Measurements from ENCODE around the gene NXPE3. TPM values are rescaled to one million over a fixed set of nuclear protein-coding genes. Genes with fewer than 3 reads are reported as not detected.

NXPE3 gene
- total RNA-seq, 4 donors from 2014 or later: 1.4 to 62.7 (median 3.2) TPM

DNA sequence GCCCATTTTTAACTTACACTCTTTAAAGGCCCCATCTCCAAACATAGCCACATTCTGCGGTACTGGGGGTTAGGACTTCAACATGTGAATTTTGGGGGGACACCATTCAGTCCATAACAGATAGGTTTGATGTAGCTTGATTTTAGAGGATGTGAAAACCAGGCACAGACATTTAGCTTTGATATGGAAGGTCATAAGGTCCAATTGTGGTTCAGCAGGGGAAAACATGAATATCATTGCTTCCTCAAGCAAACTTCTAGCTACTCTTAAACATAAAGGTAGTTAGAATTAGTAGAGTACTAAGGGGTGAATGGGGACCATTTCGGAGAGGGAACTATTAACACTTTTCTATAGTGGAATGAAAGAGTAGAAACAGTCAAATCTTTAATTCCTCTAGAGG is 56.7 kb downstream of the NXPE3 start:
- no peaks in the 10 kb centered on the region for H3K27me3 ChIP-seq
- H3K4me3 ChIP-seq: no peak overlapping the region
- no peak for DNase-seq
- TF ChIP-seq CTCF (IDR thresholded peaks at IDR 0.05): no peak
- TF ChIP-seq POLR2A (IDR thresholded peaks at IDR 0.05): no peak
- H3K36me3 ChIP-seq: no peaks in the 10 kb centered on the region
- no peaks in the 10 kb centered on the region for H3K9me3 ChIP-seq
- peaks cover 0 to 5% (median 0%) of the 10 kb centered on the region in 4 donors for H3K4me1 ChIP-seq
- H3K27ac ChIP-seq: no peak overlapping the region

- H3K27me3 ChIP-seq: no peaks in the 10 kb centered on the region
- H3K4me3 ChIP-seq: no peak overlapping the region
- H3K36me3 ChIP-seq: no peaks in the 10 kb centered on the region
- peaks cover 0 to 5% (median 0%) of the 10 kb centered on the region in 4 donors for H3K4me1 ChIP-seq
- no peaks in the 10 kb centered on the region for H3K9me3 ChIP-seq
- DNase-seq: no peak
- TF ChIP-seq POLR2A (IDR thresholded peaks at IDR 0.05) (no peak), CTCF (IDR thresholded peaks at IDR 0.05) (no peak)
- H3K27ac ChIP-seq: no peak overlapping the region
Observed at GRCh38 chr3:101836160-101836559, 57.1 kb downstream of the NXPE3 start.

DNA sequence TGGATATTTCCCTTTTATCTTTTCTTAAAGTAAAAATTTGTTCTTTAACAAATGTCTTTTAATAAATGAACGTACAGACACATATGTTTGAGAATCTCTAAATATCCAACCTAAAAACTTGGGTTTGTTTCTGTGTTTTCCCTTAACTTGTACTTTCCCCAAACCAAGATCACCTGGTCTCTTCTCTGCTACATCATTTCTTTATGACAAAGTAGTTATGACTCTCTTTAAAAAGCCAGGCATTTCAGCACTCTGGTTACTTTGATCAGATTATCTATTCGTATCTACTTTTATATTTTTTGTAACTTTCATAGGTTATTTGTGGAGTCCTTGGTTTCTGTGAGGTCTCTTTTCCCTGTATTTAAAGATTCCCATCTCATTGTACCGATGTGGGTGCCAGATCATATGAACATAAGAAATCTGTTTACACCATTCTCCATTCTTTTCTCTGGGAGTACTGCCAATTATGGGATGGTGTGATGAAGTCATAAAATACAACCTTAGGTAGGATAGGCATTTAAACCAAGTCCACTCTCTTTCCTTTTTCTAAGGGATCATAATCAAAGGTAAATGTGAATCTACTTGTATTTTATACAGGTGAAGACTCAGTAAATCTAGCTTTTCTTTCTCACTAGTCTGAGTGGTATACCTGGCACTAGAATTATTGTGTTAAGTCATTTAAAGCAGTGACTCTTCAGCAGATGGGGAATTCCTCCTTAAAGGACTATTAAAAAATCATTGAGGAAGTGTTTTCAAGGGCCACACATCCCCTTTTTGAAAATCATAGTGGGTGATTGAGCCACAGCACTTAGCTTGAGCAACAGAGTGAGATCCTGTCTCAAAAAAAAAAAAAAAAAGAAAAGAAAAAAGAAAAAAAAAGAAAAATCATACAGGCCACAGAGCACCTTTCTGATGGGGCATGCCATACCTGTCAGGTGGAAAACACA is 57.9 kb downstream of the NXPE3 start:
- Histone ChIP-seq H3K4me3 (no peak overlapping the region), H3K27ac (peak overlapping the region in 1 of 4 donors; percentile 57), H3K27me3 (no peaks in the 10 kb centered on the region), H3K9me3 (no peaks in the 10 kb centered on the region), H3K4me1 (peaks cover 0 to 5% (median 0%) of the 10 kb centered on the region in 4 donors), H3K36me3 (no peaks in the 10 kb centered on the region)
- DNase-seq: no peak
- no peak for TF ChIP-seq POLR2A (IDR thresholded peaks at IDR 0.05)
- no peak for TF ChIP-seq CTCF (IDR thresholded peaks at IDR 0.05)

GRCh38 chr3:101838691-101839090 is 59.7 kb downstream of the NXPE3 start:
- TF ChIP-seq CTCF (IDR thresholded peaks at IDR 0.05) (no peak), POLR2A (IDR thresholded peaks at IDR 0.05) (no peak)
- Histone ChIP-seq H3K27ac (no peak overlapping the region), H3K27me3 (no peaks in the 10 kb centered on the region), H3K4me1 (peaks cover 0 to 5% (median 0%) of the 10 kb centered on the region in 4 donors), H3K9me3 (no peaks in the 10 kb centered on the region), H3K36me3 (no peaks in the 10 kb centered on the region), H3K4me3 (no peak overlapping the region)
- no peak for DNase-seq

GRCh38 chr3:101840066-101840465 is 61.1 kb downstream of the NXPE3 start:
- H3K36me3 ChIP-seq: no peaks in the 10 kb centered on the region
- no peaks in the 10 kb centered on the region for H3K9me3 ChIP-seq
- H3K27me3 ChIP-seq: no peaks in the 10 kb centered on the region
- H3K27ac ChIP-seq: no peak overlapping the region
- H3K4me1 ChIP-seq: peaks cover 0 to 5% (median 0%) of the 10 kb centered on the region in 4 donors
- no peak for TF ChIP-seq POLR2A (IDR thresholded peaks at IDR 0.05)
- no peak for TF ChIP-seq CTCF (IDR thresholded peaks at IDR 0.05)
- DNase-seq: no peak
- no peak overlapping the region for H3K4me3 ChIP-seq

All from Peyer's patch (tissue), 4 donors.